Stimulated activated CD4-positive, alpha-beta T cell treated with anti-CD3 and anti-CD28 coated beads, Interleukin-12 subunit alpha, Interleukin-12 subunit beta, amount 100 ng/mL, for 24 hours (primary cell): ENCODE measurements around the gene TRIM25.

Experiments
- DNase-seq, 2 experiments: peaks; one replicate each; pipeline ENCODE4 v3.0.0-alpha.2; 2020; ENCODE audit warnings: low read depth in 2 of 2

The TRIM25 gene

GRCh38 chr17:56926270-56926669 lies 12.4 kb upstream of the TRIM25 start:
- DNase-seq = no peak

DNA sequence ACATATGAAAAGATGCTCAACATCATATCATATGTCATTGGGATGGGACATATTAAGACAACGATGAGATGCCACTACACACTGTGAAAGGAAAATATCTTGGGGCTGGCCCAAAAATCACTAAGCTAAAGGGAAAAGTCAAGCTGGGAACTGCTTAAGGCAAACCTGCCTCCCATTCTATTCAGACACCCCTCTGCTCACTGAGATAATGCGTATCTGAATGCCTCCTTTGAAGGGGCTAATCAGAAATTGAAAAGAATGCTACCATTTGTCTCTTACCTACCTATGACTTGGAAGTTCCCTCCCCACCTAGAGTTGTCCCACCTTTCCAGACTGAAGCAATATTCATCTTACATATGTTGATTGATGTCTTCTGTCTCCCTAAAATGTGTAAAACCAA lies 11.2 kb upstream of the TRIM25 start:
- DNase-seq = no peak

- no peak for DNase-seq
These were observed 5.9 kb upstream of the TRIM25 start for GRCh38 chr17:56919717-56920116.

DNA sequence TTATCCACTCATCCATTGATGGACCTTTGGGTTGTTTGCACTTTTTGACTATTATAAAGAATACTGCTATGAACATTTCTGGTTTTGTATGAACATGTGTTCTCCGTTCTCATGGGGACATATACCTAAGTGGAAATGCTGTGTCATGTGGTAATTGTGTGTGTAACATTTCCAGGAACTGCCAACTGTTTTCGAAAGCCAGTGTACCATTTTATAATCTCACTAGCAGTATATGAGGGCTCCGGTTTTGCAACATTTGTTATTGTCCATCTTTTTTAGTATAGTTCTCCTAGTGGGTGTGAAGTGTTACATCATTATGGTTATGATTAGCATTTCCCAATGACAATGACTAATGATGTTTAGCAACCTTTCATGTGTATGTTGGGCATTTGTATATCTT lies 5.1 kb upstream of the TRIM25 start:
- no peak for DNase-seq

GRCh38 chr17:56917559-56918296 lies 3.9 kb upstream of the TRIM25 start:
- DNase-seq = no peak

- no peak for DNase-seq
These were observed 878 bp upstream of the TRIM25 start for GRCh38 chr17:56914581-56915273.

DNA sequence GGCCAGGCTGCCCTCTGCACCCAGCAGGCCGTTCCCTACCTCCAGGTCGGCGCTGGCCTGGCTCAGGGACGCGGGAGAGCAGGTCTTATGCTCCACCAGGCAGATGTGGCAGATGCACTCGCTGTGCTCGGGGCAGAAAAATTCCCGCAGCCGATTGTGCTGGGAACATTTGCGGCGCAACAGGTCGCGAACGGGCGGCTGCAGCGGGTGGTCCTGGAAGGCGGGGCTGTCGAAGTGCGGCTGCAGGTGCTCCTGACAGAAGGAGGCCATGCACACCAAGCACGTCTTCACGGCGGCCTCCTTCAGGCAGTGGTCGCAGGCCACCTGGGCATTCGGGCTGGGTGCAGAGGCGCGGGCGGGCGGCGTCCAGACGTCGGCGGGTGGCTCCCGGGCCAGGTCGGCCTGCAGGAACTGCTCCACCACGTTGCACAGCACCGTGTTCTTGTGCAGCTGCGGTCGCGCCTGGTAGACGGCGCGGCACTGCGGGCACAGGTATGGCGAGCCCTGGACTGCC lies 439 bp downstream of the TRIM25 start:
- no peak for DNase-seq

GRCh38 chr17:56913000-56913311 lies 893 bp downstream of the TRIM25 start:
- DNase-seq = no peak

DNA sequence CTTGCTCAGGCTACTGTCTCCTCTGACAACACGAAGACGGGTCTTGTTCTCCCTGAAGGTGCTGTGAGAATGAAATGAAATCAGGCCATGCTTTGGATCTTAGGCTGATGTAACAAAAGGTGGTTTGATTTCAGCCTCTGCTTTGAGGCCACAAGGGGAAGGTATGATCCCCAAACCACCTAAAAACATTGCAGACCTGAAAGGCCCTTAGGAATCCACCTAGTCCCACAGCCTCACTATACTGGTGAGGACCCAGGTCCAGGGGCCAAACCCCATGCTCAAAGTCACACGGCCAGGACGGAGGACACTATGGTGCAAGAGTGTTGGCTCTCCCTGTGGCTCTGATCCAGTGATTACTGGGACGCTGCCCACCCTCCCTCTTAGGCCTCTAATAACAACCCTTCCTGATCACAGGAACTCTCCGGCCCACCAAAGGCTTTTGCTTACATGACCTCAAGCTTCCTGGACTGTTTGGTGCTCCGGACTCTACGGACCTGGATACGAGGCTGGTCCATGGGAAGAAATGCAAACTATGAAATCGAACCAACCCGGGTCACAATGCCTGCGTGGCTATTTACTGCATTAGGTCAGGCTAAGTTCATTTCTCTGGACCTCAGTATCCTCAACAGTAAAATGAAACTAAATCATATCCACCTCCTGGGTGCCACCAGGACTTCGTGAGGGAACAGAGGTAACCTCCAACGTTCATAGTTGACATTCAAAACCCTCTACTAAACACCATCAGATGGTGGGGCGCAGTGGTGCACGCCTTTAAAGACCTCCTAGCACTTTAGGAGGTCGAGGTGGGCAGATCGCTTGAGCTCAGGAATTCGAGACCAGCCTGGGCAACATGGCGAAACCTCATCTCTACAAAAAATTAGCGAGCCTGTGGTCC lies 1.5 kb downstream of the TRIM25 start:
- DNase-seq = no peak

DNA sequence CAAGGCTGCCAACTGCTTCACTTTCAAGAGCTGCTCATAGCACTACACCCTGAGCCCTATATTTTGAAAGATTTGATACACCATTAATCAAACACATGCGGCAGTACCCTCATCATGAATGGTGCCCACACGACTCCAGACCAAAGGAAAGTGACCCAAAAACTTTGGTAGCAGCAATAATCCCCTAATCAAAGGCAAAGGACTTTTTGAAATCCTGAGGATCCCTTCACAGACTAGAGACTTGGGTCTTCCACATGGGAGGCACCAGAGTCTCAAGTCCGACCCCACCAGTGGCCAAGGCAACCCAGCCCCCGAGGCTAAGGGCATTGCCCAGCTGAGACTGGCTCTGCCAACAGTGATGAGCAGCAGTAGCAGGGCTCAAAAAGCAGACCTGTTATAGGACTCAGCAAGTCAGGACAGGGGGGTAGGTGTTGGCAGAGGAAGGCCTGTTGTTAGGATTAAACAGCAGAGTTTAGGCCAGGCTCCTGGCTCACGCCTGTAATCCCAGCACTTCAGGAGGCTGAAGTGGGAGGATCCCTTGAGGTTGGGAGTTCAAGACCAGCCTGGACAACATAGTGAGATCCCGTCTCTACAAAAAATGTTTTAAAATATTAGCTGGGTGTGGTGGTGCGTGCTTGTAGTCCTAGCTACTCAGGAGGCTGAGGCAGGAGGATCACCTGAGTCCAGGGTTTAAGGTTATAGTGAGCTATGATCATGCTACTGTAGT lies 3.2 kb downstream of the TRIM25 start:
- DNase-seq = no peak

GRCh38 chr17:56909742-56910508 lies 3.9 kb downstream of the TRIM25 start:
- DNase-seq = no peak

GRCh38 chr17:56908001-56908542 lies 5.8 kb downstream of the TRIM25 start:
- no peak for DNase-seq

DNA sequence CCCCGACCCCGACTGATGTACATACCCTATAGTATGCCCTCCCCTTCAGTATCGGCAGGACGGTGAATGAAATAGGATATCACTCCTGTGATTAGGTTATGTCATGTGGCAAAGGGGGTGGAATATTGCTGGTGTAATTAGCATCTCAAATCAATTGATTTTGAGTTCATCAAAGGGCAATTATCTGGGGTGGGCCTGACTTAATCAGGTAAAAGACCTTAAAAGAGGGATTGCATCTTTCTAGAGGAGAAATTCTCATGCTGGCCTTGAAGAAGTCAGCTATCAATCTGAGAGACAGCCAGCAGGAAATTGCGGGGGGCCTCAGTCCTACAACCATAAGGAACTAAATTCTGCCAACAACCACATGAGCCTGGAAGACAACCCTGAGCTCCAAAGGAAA lies 10.3 kb downstream of the TRIM25 start:
- no peak for DNase-seq

GRCh38 chr17:56902348-56902747 lies 11.5 kb downstream of the TRIM25 start:
- no peak for DNase-seq

- DNase-seq = no peak
These were observed 14.4 kb downstream of the TRIM25 start for GRCh38 chr17:56899403-56899802.

- no peak for DNase-seq
These were observed 15.0 kb downstream of the TRIM25 start for GRCh38 chr17:56898874-56899273.

DNA sequence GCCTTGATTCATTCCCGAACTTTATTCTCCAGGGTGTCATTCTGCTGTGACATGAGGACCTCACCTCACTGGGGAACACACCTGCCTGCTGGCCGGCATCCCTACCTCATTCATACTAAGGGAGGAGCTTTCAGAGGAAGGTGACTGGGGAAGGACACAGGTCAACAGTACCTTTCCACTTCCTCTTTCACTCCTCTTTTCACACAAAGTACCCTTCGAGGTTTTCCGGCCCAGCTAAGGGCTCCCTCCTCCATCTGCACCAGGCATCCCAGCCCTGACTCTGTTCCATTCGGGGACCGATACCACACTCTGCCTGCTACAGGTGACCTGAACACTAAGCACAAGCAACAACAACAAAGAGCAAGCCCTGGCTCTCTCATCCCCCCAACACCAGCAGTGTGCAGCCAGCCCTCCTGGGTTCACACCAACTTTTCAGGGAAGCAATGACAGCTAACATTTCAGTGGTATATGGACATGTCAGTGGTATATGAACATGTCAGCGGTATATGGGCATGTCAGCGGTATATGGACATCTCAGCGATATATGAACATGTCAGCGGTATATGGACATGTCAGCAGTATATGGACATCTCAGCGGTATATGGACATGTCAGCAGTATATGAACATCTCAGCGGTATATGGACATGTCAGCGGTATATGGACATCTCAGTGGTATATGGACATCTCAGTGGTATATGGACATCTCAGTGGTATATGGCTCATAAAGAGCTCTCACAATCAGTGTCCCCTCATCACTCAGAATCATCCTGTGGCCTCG lies 16.0 kb downstream of the TRIM25 start:
- DNase-seq = no peak

DNA sequence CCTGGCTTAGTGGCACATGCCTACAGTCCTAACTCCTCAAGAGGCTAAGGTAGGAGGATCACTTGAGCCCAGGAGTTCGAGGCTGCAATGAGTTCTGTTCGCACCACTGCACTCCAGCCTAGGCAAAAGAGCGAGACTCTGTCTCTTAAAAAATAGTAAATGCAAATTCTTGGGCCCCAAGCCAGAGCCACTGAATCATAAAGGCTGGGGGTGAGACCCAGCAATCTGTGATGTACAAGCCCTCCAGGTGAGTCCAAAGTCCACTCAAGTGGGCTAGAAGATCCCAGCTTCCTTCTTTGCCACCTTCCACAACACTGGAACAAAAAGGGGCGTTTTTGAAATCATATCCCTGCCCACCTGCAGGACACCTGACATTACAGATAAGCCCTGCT lies 16.9 kb downstream of the TRIM25 start:
- DNase-seq = no peak

DNA sequence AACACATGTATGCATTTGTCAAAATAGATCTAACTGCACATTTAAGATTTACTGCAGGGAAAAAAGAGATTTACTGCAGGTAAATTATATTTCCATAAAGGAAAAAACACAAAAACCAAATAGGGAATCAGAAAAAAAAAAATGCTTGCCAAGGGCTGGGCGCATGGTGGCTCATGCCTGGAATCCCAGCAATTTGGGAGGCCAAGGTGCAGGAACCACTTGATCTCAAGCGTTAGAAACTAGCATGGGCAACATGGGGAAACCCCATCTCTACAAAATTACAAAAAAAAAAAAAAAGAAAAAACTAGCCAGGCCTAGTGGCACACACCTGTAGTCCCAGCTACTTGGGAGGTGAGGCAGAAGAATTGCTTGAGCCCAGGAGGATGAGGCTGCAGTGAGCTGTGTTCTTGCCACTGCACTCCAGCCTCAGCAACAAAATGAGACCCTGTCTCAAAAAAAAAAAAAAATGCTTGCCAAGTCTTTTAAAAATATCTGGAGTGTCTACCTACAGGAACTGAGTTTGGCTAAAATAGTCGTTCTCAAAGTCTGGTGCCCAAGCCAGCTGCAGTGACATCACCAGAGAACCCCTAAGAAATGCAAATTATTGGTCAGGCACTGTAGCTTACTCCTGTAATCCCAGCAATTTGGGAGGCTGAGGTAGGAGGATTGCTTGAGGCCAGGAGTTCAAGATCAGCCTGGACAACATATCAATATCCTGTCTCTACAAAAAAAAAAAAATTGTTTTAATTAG lies 17.5 kb downstream of the TRIM25 start:
- no peak for DNase-seq
